ENCODE data around the gene CELA1. TPM values are rescaled to one million over a fixed set of nuclear protein-coding genes. Genes with fewer than 3 reads are reported as not detected.

The CELA1 gene
- total RNA-seq, 2 donors from 2014 or later = not detected

DNA sequence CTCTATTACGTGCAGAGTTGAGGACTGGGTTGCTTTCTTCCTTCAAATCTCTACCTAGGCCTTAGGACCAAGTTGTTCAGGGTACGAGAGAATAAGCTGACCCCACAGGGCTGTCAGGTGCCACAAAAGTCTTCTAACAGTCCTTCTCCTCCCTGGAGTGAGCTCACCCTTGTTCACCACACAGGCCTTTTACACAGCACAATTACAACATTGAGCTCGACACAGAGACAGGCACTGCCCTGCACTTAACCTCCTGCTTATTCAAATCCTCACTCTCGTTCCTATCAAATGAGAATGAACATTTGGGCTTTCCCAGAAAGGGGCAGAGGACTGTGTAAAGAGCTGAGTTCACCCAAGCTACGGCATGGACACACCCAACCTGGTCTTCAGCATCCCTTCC, 42.4 kb upstream of the CELA1 start:
- H3K9me3 ChIP-seq = no peaks in the 10 kb centered on the region
- intact Hi-C loops (cut with DNase I) = no loop called here
- TF ChIP-seq CTCF (IDR thresholded peaks at IDR 0.05) (no peak), POLR2A (IDR thresholded peaks at IDR 0.05) (no peak), POLR2AphosphoS5 (IDR thresholded peaks at IDR 0.05) (no peak)
- no peaks in the 10 kb centered on the region for H3K27me3 ChIP-seq (replicated peaks; ENCODE audit: insufficient read depth)
- DNase-seq (ENCODE audit: low spot score) = no peak
- 97% methylated on average over 5 of the region's 5 CpGs for WGBS
- H3K4me1 ChIP-seq (replicated peaks) = no peaks in the 10 kb centered on the region
- no peak overlapping the region for H3K4me3 ChIP-seq
- H3K36me3 ChIP-seq = no peaks in the 10 kb centered on the region
- no peak overlapping the region for H3K27ac ChIP-seq

DNA sequence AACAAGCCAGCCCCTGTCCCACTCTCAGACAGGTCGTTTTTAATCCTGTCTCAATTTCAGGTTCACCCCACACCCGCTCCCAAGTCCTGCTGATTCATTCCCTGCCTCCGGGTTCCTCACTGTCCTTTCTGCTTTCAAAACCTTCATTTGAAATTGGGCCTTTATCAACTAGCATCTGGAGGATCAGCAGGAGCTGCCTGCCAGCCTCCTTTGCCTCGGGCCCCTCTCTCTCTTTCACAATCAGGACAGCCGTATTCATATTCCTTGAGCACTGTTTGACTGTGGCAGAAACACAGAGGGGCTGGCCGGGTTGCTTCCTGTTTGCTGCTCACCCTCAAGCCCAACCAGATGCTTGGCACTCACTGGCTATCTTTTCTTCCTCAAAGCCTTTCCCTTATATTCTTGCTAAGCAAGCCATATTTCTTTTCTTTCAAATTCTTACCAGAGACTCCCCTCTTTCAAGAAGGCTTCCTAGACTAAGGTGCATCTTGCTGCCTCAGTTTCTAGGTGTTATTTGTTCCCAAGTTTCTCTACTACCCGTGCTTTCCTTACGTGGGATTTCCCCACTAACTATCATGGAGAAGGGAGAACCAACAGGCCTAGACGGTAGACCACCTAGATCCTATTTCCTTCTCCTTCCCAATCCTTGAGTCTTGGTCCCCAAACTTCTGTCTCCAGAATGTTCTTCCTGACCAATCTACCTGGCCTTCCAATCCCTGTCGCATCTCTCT, 41.8 kb upstream of the CELA1 start:
- no peak for TF ChIP-seq POLR2AphosphoS5 (IDR thresholded peaks at IDR 0.05)
- TF ChIP-seq CTCF (IDR thresholded peaks at IDR 0.05) = no peak
- no peak for TF ChIP-seq POLR2A (IDR thresholded peaks at IDR 0.05)
- no peaks in the 10 kb centered on the region for H3K4me1 ChIP-seq (replicated peaks)
- no peak for DNase-seq (ENCODE audit: low spot score)
- intact Hi-C loops (cut with DNase I) = no loop called here
- no peaks in the 10 kb centered on the region for H3K36me3 ChIP-seq
- no peak overlapping the region for H3K27ac ChIP-seq
- 48% methylated on average over 10 of the region's 10 CpGs for WGBS
- no peaks in the 10 kb centered on the region for H3K27me3 ChIP-seq (replicated peaks; ENCODE audit: insufficient read depth)
- H3K9me3 ChIP-seq = no peaks in the 10 kb centered on the region
- H3K4me3 ChIP-seq = no peak overlapping the region

DNA sequence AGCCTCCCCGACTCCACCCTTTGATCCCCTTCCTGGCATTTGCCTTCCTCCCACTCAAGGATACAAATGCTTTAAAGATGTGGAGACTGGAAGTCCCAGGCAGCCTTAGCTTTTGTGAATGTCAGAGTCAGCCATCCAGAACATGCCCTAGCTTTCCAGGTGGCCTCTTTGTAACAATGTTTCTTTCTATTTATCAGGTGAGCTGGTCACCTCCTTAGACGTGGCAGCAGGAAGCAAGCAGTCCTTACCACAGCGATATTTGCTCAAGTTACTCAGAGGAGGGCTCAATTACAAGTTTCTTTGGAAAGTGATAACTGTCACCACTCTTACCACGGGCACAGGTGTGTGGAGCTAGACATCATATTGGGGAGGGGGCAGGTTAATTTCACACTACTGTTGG, 39.9 kb upstream of the CELA1 start:
- intact Hi-C loops (cut with DNase I) = no loop called here
- DNase-seq (ENCODE audit: low spot score) = no peak
- Histone ChIP-seq H3K4me3 (no peak overlapping the region), H3K4me1 (replicated peaks) (no peaks in the 10 kb centered on the region), H3K36me3 (no peaks in the 10 kb centered on the region), H3K27ac (no peak overlapping the region), H3K9me3 (no peaks in the 10 kb centered on the region), H3K27me3 (replicated peaks; ENCODE audit: insufficient read depth) (no peaks in the 10 kb centered on the region)
- TF ChIP-seq POLR2AphosphoS5 (IDR thresholded peaks at IDR 0.05) = no peak
- TF ChIP-seq CTCF (IDR thresholded peaks at IDR 0.05) = no peak
- TF ChIP-seq POLR2A (IDR thresholded peaks at IDR 0.05) = no peak
- WGBS = 54% methylated on average over 4 of the region's 4 CpGs

- WGBS = 69% methylated on average over 6 of the region's 6 CpGs
- no peak for DNase-seq (ENCODE audit: low spot score)
- TF ChIP-seq POLR2A (IDR thresholded peaks at IDR 0.05) (no peak), POLR2AphosphoS5 (IDR thresholded peaks at IDR 0.05) (no peak), CTCF (IDR thresholded peaks at IDR 0.05) (no peak)
- Histone ChIP-seq H3K4me1 (replicated peaks) (no peaks in the 10 kb centered on the region), H3K27me3 (replicated peaks; ENCODE audit: insufficient read depth) (no peaks in the 10 kb centered on the region), H3K36me3 (no peaks in the 10 kb centered on the region), H3K27ac (no peak overlapping the region), H3K4me3 (no peak overlapping the region), H3K9me3 (no peaks in the 10 kb centered on the region)
- intact Hi-C loops (cut with DNase I) = no loop called here
These were observed 36.9 kb upstream of the CELA1 start for GRCh38 chr12:51383269-51383905.

DNA sequence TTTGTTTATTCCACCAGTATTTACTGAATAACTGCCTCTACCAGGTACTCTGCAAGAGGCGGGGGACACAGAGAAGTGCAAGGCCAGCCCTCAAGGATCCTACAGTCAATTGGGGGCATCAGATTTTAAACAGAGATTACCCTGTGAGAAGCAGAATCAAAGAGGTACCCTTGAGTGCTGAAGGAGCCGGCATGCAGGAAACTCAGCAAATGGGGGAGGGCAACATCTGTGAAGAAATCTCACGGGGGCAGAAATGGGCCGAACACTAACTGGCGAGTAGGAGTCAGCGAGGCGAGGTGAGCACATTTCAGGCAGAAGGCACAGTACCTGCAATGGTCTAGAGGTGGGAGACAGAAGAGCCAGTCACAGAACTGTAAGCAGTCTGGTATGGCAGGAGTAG, 35.7 kb upstream of the CELA1 start:
- no peak overlapping the region for H3K27ac ChIP-seq

More for the DNA sequence above, 35.7 kb upstream of the CELA1 start:
- Histone ChIP-seq H3K27me3 (replicated peaks; ENCODE audit: insufficient read depth) (no peaks in the 10 kb centered on the region), H3K4me1 (replicated peaks) (no peaks in the 10 kb centered on the region), H3K36me3 (no peaks in the 10 kb centered on the region), H3K4me3 (no peak overlapping the region), H3K9me3 (no peaks in the 10 kb centered on the region)
- 92% methylated on average over 7 of the region's 7 CpGs for WGBS
- intact Hi-C loops (cut with DNase I) = no loop called here
- no peak for TF ChIP-seq POLR2AphosphoS5 (IDR thresholded peaks at IDR 0.05)
- no peak for TF ChIP-seq POLR2A (IDR thresholded peaks at IDR 0.05)
- TF ChIP-seq CTCF (IDR thresholded peaks at IDR 0.05) = no peak
- DNase-seq (ENCODE audit: low spot score) = no peak
